Testis (tissue), 2 donors: ENCODE data around the gene TRPV6.

Experiments used
- POLR2A ChIP-seq: fragments of 450-650 bp; IDR thresholded peaks from one replicate; pipeline ENCODE4 v1.6.1; 2017; ENCODE audit warnings: antibody characterized with exemption, mild to moderate bottlenecking, moderate library complexity
- TF ChIP-seq, protein P1 (sequence below), 3 experiments: fragments of 450-650 bp in 2 of 3; fragments of 200-600 bp in 1 of 3; sonication (generic) in 1 of 3; IDR thresholded peaks; one replicate each; pipeline ENCODE4 v1.5.1; 2016 to 2019; ENCODE audit warnings: antibody characterized with exemption in 3 of 3, mild to moderate bottlenecking in 2 of 3, moderate library complexity in 1 of 3

DNA sequence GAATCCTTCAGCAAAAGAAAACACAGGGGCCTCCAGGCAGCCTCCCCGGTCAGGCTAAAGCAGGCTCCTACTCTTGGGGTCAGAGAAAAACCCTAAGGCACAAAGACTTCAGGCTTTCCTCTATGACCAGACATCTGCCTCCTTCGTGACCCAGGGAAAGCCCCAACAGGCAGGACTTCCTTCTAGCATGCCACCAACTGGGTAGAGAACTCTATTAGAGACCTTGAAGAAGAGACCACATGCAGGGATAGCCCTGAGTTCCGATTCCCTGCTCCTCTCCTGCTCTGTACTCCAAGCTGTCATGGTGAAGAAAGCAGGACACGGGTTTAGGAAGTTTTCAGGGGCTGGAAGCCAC lies 1.3 kb downstream of the TRPV6 start:
- TF ChIP-seq POLR2A = no peak
- TF ChIP-seq, protein P1, sequence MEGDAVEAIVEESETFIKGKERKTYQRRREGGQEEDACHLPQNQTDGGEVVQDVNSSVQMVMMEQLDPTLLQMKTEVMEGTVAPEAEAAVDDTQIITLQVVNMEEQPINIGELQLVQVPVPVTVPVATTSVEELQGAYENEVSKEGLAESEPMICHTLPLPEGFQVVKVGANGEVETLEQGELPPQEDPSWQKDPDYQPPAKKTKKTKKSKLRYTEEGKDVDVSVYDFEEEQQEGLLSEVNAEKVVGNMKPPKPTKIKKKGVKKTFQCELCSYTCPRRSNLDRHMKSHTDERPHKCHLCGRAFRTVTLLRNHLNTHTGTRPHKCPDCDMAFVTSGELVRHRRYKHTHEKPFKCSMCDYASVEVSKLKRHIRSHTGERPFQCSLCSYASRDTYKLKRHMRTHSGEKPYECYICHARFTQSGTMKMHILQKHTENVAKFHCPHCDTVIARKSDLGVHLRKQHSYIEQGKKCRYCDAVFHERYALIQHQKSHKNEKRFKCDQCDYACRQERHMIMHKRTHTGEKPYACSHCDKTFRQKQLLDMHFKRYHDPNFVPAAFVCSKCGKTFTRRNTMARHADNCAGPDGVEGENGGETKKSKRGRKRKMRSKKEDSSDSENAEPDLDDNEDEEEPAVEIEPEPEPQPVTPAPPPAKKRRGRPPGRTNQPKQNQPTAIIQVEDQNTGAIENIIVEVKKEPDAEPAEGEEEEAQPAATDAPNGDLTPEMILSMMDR (IDR thresholded peaks at IDR 0.05) = no peak
